Measurements from ENCODE around the gene TAS2R3.

Gene TAS2R3

GRCh38 chr7:141763797-141764196, at the start of gene TAS2R3:
Gene TAS2R3, plus strand, starts transcription at chr7:141764097. Its CDS starts 62 bp downstream, at chr7:141764159.
- peaks cover 43% of the 10 kb centered on the region for H3K36me3 Mint-ChIP-seq
- no peak within 1 kb of the TSS for H3K27ac Mint-ChIP-seq
- peaks cover 3% of the 10 kb centered on the region for H3K4me1 Mint-ChIP-seq (ENCODE audit: low read depth)
- H3K27me3 Mint-ChIP-seq = no peaks in the 10 kb centered on the region
- H3K9me3 Mint-ChIP-seq (ENCODE audit: low read depth) = no peaks in the 10 kb centered on the region
- H3K4me3 Mint-ChIP-seq = no peak within 1 kb of the TSS

GRCh38 chr7:141714571-141714970, 49.3 kb upstream of the TAS2R3 start:
- H3K36me3 Mint-ChIP-seq = peaks cover 7% of the 10 kb centered on the region
- no peaks in the 10 kb centered on the region for H3K9me3 Mint-ChIP-seq (ENCODE audit: low read depth)
- no peaks in the 10 kb centered on the region for H3K4me1 Mint-ChIP-seq (ENCODE audit: low read depth)
- H3K27ac Mint-ChIP-seq = no peak overlapping the region
- H3K4me3 Mint-ChIP-seq = no peak overlapping the region
- no peaks in the 10 kb centered on the region for H3K27me3 Mint-ChIP-seq

- Mint-ChIP-seq H3K27me3 (no peaks in the 10 kb centered on the region), H3K27ac (no peak overlapping the region), H3K36me3 (peaks cover 7% of the 10 kb centered on the region), H3K4me1 (ENCODE audit: low read depth) (no peaks in the 10 kb centered on the region), H3K9me3 (ENCODE audit: low read depth) (no peaks in the 10 kb centered on the region), H3K4me3 (no peak overlapping the region)
Measured at GRCh38 chr7:141715018-141715417, 48.9 kb upstream of the TAS2R3 start.

- H3K27ac Mint-ChIP-seq = no peak overlapping the region
- H3K4me3 Mint-ChIP-seq = no peak overlapping the region
- no peaks in the 10 kb centered on the region for H3K4me1 Mint-ChIP-seq (ENCODE audit: low read depth)
- peaks cover 4% of the 10 kb centered on the region for H3K36me3 Mint-ChIP-seq
- H3K9me3 Mint-ChIP-seq (ENCODE audit: low read depth) = no peaks in the 10 kb centered on the region
- no peaks in the 10 kb centered on the region for H3K27me3 Mint-ChIP-seq
Measured at GRCh38 chr7:141715794-141716689, 47.9 kb upstream of the TAS2R3 start.

GRCh38 chr7:141717450-141717849, 46.4 kb upstream of the TAS2R3 start:
- Mint-ChIP-seq H3K27ac (no peak overlapping the region), H3K4me3 (no peak overlapping the region), H3K36me3 (peaks cover 4% of the 10 kb centered on the region), H3K27me3 (no peaks in the 10 kb centered on the region), H3K4me1 (ENCODE audit: low read depth) (no peaks in the 10 kb centered on the region), H3K9me3 (ENCODE audit: low read depth) (no peaks in the 10 kb centered on the region)

GRCh38 chr7:141722529-141722928, 41.4 kb upstream of the TAS2R3 start:
- H3K9me3 Mint-ChIP-seq (ENCODE audit: low read depth) = no peaks in the 10 kb centered on the region
- no peak overlapping the region for H3K27ac Mint-ChIP-seq
- peaks cover 11% of the 10 kb centered on the region for H3K36me3 Mint-ChIP-seq
- no peaks in the 10 kb centered on the region for H3K4me1 Mint-ChIP-seq (ENCODE audit: low read depth)
- no peak overlapping the region for H3K4me3 Mint-ChIP-seq
- no peaks in the 10 kb centered on the region for H3K27me3 Mint-ChIP-seq

GRCh38 chr7:141729020-141729419, 34.9 kb upstream of the TAS2R3 start:
- H3K36me3 Mint-ChIP-seq = peaks cover 6% of the 10 kb centered on the region
- no peak overlapping the region for H3K4me3 Mint-ChIP-seq
- H3K27me3 Mint-ChIP-seq = no peaks in the 10 kb centered on the region
- no peak overlapping the region for H3K27ac Mint-ChIP-seq
- H3K4me1 Mint-ChIP-seq (ENCODE audit: low read depth) = no peaks in the 10 kb centered on the region
- H3K9me3 Mint-ChIP-seq (ENCODE audit: low read depth) = no peaks in the 10 kb centered on the region

- no peaks in the 10 kb centered on the region for H3K9me3 Mint-ChIP-seq (ENCODE audit: low read depth)
- H3K4me1 Mint-ChIP-seq (ENCODE audit: low read depth) = no peaks in the 10 kb centered on the region
- H3K4me3 Mint-ChIP-seq = no peak overlapping the region
- peaks cover 3% of the 10 kb centered on the region for H3K36me3 Mint-ChIP-seq
- no peak overlapping the region for H3K27ac Mint-ChIP-seq
- no peaks in the 10 kb centered on the region for H3K27me3 Mint-ChIP-seq
Measured at GRCh38 chr7:141731476-141732149, 32.3 kb upstream of the TAS2R3 start.

GRCh38 chr7:141737118-141737835, 26.6 kb upstream of the TAS2R3 start:
- Mint-ChIP-seq H3K4me3 (peak overlapping the region; percentile 95), H3K4me1 (ENCODE audit: low read depth) (peaks cover 40% of the 10 kb centered on the region), H3K27ac (peak overlapping the region; percentile 95), H3K27me3 (no peaks in the 10 kb centered on the region), H3K36me3 (peaks cover 12% of the 10 kb centered on the region), H3K9me3 (ENCODE audit: low read depth) (no peaks in the 10 kb centered on the region)

- Mint-ChIP-seq H3K27me3 (no peaks in the 10 kb centered on the region), H3K36me3 (peaks cover 16% of the 10 kb centered on the region), H3K9me3 (ENCODE audit: low read depth) (no peaks in the 10 kb centered on the region), H3K4me3 (peak within 1 kb of the TSS; percentile 95), H3K27ac (peak within 1 kb of the TSS; percentile 95), H3K4me1 (ENCODE audit: low read depth) (peaks cover 44% of the 10 kb centered on the region)
Measured at GRCh38 chr7:141737836-141738591, 25.9 kb upstream of the TAS2R3 start, which contains the start of gene SSBP1. Gene SSBP1, plus strand, starts transcription at chr7:141738358. Its CDS starts 809 bp downstream, at chr7:141739167.

- H3K36me3 Mint-ChIP-seq = peaks cover 16% of the 10 kb centered on the region
Measured at GRCh38 chr7:141738592-141739013, 25.3 kb upstream of the TAS2R3 start.

GRCh38 chr7:141739250-141739649, 24.6 kb upstream of the TAS2R3 start:
- peak overlapping the region; percentile 95 for H3K4me3 Mint-ChIP-seq
- peaks cover 52% of the 10 kb centered on the region for H3K4me1 Mint-ChIP-seq (ENCODE audit: low read depth)
- no peaks in the 10 kb centered on the region for H3K27me3 Mint-ChIP-seq
- H3K36me3 Mint-ChIP-seq = peaks cover 16% of the 10 kb centered on the region
- peak overlapping the region; percentile 95 for H3K27ac Mint-ChIP-seq
- no peaks in the 10 kb centered on the region for H3K9me3 Mint-ChIP-seq (ENCODE audit: low read depth)

More at GRCh38 chr7:141738592-141739013, 25.3 kb upstream of the TAS2R3 start:
- Mint-ChIP-seq H3K4me3 (peak overlapping the region; percentile 95), H3K27ac (peak overlapping the region; percentile 95), H3K27me3 (no peaks in the 10 kb centered on the region), H3K4me1 (ENCODE audit: low read depth) (peaks cover 47% of the 10 kb centered on the region), H3K9me3 (ENCODE audit: low read depth) (no peaks in the 10 kb centered on the region)

- H3K9me3 Mint-ChIP-seq (ENCODE audit: low read depth) = no peaks in the 10 kb centered on the region
- peak overlapping the region; percentile 32 for H3K4me3 Mint-ChIP-seq
- H3K36me3 Mint-ChIP-seq = peaks cover 16% of the 10 kb centered on the region
- no peaks in the 10 kb centered on the region for H3K27me3 Mint-ChIP-seq
- H3K27ac Mint-ChIP-seq = peak overlapping the region; percentile 50
- H3K4me1 Mint-ChIP-seq (ENCODE audit: low read depth) = peaks cover 52% of the 10 kb centered on the region
Measured at GRCh38 chr7:141742229-141742628, 21.7 kb upstream of the TAS2R3 start.

- Mint-ChIP-seq H3K27ac (no peak overlapping the region), H3K4me1 (ENCODE audit: low read depth) (peaks cover 40% of the 10 kb centered on the region), H3K36me3 (peaks cover 13% of the 10 kb centered on the region), H3K27me3 (no peaks in the 10 kb centered on the region), H3K4me3 (no peak overlapping the region), H3K9me3 (ENCODE audit: low read depth) (no peaks in the 10 kb centered on the region)
Measured at GRCh38 chr7:141744131-141744530, 19.8 kb upstream of the TAS2R3 start.
